IPS DF 19.7 (cell line): ENCODE data around the gene MRPL19.

ENCODE experiments used
- DNase-seq: peaks from one replicate; pipeline ENCODE4 v3.0.0-alpha.2; 2013; ENCODE audit warnings: low read depth, low spot score

The MRPL19 gene

DNA sequence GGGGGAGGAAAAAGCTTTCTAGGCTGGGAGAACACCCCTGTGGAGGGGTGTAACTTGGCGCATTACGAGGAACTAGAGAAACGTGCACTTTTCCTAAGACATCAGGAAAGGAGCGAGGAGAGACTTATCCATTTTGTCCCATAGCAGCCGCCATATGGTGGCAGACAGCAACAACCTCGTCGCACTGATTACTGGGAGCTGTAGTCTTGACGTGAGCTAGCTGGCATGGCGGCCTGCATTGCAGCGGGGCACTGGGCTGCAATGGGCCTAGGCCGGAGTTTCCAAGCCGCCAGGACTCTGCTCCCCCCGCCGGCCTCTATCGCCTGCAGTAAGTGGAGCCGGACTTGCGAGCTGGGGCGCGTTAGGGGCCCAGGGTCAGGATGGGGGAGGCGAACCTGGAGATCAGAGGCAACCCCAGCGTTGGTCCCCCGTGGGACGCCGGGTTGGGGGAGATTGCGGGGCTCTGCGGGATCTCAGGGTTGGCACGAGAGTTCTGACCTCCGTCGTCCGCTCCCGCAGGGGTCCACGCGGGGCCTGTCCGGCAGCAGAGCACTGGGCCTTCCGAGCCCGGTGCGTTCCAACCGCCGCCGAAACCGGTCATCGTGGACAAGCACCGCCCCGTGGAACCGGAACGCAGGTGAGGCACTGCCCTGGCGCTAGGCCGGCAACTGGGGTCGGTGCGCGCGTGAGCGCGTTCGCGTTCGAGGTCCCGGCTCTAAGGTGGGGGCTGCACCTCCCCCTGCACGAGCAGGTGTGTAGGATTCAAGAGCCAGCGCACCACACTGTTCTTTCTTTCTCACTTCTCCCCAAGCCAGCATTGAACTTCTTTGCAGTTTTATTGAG lies at the start of gene MRPL19:
Gene MRPL19, plus strand, starts transcription at position 201 of the 843 bp plus-strand sequence. Its CDS starts 25 bp downstream, at position 226.
- DNase-seq: peak; percentile 90

DNA sequence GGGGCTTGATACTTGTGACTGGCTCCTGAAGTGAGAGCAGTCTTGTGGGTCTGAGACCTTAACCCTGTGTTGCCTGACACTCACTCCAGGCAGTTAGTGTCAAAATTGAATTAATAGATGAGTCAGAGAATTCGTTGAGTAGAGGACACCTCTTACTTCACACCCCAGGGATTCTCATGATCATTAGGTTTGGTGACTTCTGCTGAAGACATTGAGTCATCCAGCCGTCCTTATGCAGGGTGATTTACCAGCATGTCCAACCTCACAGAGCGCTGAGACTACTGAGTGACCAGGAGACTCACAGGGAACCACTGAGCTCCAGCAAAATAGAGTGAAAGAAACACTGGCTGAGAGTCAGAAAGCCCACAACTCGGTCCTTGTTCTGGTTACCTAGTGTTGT lies 49.8 kb upstream of the MRPL19 start:
- DNase-seq: no peak

DNA sequence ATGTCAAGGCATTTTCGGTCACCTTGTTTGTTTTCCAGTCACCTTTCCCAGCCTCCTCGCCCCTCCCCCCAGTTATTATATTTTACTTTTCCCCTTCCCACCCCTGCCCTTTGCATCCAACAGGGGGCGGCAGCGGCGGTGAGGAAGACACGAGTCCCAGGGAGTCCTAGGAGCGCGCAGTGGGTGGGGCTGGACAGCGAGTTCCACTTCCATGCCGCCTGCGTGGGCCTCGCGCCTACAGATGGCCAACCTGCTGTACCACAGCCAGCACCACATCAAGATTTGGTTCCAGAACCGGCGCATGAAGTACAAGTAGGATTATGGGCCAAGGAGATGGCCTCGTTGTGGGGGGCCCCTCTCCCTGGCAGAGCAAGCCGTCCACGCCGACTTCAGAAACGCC lies 48.6 kb upstream of the MRPL19 start:
- DNase-seq: no peak

DNA sequence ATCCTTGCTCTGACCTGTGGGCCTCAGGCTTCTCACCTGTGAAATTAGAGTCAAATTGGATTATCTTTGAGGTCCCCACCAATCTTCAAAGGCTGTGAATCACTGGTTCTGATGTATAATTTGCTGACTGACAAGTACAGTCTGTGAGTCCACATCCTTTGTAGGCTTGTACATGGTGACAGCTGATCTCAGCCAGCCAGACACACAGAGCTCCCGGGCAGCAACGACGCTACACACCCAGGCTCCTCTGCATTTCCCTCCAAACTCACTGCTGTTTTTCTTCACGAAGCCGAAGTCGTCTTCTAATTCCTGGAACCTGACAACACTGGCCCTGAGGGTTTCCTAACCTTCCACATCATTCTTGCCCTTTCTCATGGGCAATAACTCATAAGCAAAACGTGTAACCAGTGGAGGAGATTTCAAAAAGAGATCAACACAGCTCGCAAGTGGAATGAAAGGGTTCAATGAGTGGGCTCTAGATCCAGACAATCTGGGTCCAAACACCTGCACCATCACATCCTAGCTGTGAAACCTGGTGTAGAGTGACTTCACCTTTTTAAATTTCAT lies 47.9 kb upstream of the MRPL19 start:
- DNase-seq: no peak

DNA sequence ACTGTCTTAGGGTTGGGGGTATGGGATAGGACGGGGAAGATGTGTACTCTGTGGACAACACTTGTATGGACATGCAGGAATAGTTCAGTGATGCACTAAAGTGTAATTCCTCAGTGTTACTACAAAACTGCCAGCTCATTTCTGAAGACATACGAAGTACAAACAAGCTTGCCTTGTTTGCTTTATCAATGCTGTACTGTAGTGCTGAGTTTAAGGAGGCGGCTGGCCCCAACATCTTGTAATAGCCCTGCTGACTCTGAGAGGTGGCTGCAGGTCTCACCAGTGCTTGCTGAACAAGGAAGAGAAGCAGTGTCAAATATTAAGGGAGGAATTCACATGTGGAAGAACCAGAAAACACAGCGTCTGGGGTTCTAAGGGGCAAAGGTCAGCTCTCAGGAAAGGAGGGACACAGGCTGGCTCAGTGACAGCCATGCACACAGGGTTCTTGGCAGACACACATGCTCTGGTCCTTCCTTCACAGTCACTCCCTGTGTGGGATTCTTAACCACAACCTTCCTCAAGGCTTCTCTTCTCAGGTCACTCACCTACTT lies 46.0 kb upstream of the MRPL19 start:
- DNase-seq: no peak

DNA sequence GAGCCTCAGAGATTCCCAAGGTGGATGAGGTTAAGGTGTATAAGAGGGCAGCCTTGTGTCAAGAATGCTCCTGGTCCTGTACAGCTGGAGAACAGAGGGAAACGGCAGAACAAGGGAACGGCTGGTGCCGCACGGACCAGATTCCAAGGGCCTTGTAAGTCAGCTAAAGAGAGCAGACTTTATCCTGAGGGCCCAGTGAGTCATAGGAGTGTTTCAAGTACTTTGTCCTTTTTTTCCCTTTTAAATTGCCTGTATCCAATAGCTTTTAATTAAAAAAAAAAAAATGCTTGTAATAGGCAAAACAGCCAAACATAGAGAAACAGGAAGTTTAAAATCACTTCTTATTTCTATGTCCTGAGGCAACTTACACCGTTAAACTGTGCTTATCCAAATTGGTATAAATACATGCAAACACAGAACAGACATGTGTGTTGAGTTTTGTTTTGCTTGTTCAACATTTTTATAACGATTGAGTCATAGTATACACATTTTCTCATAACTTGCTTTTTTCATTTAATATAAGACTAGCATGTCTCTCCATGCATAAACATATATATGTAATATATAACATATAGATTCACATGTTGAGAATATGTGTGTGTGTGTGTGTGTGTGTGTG lies 43.8 kb upstream of the MRPL19 start:
- DNase-seq: no peak

DNA sequence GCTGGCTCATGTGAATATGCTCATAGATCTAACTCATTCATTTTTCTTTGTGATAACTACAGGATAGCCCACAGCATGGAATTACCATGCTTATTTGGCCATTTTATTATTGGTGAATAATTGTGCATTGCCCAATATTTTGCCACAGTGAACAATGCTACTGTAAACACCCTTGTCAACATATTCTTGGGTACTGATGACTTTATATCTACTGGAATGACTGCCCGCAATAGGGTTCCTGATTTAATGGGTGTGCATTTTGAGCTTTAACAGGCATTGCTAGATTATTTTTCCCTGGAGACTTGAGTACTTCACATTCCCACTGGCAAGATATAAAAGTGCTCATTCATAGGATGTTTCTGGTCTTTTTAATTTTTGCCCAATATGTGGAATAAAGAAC lies 43.1 kb upstream of the MRPL19 start:
- DNase-seq: no peak

DNA sequence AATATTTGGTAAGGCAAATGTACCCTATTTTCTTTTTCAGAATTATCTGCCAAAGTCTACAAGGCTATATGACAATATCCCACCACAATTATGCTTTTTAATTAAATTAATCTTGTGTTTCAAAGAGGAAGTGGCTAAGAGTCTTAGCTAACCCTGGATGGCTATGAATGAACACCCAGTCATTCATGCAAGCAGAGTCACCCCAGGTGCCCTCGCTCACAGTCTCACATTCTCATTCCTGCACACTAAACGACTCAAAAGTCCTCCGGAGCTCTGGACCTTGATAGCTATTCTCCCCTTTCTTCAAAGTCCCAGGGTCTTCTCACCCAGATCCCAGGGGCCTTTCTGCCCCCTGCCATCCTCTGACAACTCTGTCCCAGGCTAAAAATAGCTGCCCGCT lies 42.1 kb upstream of the MRPL19 start:
- no peak for DNase-seq

DNA sequence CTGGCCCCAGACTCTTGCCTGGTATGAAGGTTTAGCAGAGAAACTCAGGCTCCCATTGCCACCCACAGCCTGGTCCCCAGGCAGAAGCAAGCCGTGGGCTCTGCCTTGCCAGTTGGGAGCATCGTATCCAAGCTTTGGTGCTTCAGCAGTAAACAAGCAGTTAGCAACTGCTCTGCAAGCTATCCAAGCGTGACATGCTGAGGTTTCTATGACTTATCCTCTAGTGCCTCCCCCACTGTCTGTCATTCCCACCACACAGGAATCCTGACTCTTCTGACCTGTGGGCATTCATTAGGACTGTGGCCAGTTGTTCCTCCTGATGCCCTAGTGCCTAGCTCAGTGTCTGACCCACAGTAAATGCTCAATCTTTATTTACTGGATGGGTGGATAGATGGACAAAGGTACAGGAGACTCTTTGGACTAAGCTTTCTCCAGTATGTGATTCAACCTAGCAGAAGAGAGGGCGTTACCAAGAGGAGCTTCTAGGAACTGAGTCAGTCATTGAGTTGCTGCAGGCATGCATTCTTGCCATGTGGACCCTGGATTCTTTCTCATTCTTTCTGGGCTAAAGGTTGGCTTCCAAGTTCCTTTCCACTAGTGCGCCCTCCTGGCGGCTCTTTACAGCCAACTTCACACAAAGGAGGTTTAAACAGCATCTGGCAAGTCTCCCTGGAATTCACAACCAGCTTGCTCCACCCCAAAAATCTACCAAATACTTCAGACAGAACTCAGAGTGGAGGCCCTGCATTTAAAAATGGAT lies 40.6 kb upstream of the MRPL19 start:
- no peak for DNase-seq

DNA sequence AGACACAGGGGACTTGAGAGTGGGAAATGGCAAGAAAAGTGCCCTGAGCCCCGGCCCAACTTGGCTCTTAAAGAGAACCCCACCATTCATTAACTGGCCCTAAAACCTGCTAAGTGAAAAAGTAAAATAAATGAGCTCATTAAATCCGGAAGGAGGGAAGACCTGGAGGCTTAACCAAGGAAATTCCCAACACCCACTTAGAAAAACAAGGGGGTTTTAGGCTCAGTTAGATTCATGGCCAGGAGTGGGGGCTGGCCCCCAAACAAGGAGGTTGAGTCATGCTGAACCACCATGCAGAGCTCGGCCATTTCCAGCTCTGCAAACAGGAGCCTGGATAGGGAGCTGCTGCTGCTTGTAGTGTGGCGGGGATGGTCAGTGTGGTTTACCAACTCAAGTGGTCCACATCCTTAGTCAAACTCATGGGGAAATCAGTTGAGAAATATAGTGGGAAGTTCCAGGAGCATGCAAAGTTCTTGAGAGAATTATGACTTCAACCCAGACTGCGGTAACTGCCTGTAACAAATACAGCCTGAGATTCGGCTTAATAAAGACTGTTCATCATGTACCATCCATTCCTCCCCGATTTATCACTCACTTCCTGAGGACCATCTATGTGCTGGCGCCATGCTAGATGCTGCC lies 39.7 kb upstream of the MRPL19 start:
- DNase-seq: no peak

DNA sequence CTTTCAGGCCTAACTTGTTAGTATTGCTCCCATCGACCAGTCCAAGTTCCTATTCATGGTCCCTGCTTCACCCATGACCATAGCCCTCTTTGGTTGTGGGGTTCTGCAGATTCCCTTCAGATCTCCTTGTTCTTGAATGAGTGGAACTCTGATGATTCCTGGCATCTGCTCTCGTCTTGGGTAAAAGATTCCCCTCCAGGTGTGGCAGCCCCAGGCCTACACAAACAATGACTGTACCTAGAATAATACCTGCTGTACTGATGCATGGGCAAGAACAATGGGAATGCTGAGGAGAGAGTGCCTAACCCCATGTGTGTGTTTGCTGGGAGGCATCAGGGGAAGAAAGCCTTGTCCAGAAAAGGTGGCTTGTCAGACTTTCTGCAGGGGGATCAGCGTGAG lies 39.2 kb upstream of the MRPL19 start:
- DNase-seq: no peak

DNA sequence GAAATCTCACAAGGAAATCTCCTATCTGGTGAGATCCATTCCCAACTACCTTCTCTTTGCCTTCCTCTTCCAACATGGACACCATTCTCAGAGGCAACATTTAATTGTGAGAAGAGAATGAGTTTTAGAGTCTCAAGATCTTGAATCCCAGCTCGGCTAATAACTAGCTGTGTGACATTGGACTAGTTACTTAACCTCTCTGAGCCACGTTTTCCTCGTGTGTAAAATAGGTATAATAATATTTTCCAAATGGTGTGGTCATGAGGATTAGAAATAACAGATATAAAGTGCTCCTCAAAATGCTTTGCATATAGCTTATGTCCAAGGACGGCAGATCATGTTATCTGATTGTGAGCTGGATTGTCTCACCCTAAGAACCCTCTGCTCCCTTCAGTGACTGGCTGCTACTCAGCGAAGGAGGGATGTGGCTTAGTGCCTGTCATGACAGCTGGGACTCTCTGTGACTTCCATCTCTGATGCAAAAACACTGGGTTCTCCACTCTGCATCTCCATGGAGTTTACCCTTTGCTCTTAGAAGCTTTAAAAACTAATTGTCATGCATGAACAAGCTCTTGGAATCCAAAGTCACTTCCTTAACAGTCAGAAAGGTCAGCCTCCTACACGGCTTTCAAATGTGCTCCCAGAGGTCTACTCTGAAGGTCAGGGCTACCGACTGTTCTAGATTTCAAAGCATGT lies 38.4 kb upstream of the MRPL19 start:
- DNase-seq: peak; percentile 7

DNA sequence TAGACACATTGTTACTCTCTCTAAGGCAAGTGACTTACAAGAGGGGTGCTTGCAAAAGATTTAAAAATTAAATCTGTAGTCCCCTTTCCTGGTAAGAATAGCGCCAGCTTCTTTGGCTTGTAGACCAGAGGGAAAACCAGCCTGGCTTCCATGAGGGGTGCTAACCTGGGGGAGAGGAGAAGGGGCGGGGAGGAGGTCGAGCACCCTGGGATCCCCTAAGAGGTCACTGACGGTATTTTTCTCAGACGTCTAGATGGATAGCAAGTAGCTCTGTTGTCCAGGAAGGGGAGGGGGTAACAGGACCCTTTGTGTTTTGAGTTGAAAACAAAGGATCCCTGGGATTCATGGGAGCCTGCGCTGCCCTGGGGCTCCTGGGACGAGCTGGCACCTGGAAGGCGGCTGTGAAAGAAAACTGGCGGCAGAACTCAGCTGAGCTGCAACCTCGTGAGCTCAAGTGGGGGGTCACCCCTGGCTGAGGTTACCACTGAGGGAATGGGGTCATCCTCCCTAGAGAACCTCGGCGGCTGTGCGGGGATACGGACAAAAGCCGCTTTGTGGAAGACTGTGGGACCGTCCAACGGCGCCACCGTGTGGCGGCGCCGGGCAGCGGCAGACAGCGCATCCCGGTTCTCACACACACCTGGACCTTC lies 37.8 kb upstream of the MRPL19 start:
- peak; percentile 30 for DNase-seq

DNA sequence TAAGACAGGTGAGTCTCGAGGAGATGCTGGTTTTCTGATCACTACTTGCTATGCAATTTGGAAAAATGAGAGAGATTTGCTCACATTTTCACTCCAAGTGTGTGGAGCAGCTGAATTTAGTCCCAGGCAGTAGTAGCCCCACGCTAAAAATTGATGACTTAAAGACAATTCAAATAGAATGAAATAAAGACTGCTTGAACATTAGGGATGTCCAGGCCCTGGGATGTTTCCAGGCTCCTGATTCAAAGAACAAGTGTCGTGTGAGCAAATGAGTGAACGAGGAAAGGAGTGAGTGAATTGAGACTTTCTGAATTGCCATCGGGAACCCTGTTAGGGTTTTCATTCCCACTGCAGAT lies 37.3 kb upstream of the MRPL19 start:
- no peak for DNase-seq

DNA sequence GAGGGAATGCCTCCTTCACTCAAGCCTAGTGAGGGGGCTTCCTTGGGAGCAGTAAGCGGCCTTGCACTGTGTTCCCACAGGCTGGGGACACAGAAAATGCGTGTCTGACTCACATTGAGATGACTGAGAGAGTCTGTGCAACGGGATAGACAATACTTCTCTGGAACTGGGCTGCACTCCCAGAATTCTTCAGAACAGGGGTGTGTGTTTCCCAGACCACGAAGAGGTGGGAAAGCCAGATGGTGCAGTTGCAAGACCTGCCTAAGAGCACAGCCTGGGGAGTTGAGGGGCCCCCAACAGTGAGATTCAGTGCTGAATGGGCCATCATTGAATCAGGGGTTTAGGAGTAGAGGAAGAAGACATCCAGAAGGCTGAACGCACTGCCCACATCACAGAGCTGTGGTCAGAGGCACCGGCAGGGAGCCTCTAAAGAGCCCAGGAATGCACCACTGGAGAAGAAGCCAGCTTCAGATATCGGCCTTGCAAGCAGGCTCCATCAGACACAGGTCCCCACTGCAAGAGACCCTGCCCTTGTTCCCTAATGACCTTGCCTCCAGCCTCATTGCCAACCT lies 36.6 kb upstream of the MRPL19 start:
- DNase-seq: no peak

DNA sequence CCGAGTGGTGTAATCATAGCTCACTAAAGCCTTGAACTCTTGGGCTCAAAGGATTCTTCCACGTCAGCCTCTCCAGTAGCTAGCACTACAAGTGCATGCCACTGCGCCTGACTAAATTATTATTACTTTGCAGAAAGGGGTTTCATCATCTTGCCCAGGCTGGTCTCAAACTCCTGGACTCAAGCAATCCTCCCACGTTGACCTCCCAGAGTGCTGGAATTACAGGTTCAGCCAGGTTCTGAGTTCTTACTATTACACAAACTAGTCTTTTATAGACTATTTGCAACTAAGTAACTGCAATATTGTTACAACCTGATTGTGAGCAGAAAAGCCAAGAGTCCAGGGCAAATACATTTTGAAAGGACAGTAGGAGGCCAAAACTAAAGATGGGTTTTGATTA lies 35.9 kb upstream of the MRPL19 start:
- no peak for DNase-seq

DNA sequence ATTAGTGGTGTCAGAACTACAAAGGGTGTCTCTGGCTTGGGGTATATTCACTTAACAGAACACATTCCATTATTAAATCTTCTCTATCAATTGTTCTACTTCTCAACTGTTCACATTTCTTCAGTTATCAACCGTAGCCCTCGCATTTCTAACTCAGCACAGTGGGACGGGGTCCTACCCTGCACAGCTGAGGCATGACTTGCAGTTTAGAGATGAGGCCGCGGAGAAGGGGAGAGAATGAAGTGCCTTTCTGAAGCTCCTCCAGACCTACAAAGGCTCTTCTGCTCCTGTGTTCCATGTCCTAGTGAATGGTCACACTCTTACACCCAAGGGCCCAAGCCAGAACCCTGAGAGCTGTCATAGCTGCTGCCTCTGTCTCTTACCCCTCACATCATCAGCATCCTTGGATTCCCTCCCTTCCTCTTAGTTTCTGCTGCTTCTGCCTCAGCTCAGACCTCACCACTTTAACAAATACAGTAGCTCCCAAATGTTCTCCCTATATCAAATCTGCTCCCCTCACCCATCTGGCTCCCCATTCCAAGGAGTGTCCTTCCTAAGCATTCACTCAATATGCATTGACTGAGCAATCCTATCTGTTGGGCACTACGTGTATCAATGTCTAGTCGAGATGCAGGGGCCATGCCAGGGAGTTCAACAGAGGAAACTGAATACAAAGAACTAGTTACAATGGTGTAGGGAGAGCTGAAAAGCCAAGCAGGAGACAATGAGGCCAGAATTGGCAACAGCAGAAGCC lies 34.3 kb upstream of the MRPL19 start:
- no peak for DNase-seq

DNA sequence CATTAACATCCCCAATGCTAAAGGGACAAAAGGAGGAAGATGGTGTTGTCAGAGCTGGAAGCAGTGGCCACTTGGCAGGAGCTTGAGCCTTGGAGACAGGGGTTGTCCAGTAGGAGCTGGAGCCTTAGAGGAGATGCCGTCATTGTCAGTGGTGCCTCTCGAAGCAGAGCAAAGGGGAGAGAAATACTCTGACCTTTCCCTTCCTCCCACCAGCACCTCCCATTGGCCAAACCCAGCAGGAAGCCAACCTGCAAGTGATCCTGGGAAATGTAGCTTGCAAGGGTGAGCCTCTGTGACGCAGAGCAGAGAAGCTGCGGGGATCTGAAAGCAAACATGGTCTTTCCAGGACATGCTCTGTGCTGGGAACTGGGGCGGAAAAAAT lies 33.7 kb upstream of the MRPL19 start:
- no peak for DNase-seq

DNA sequence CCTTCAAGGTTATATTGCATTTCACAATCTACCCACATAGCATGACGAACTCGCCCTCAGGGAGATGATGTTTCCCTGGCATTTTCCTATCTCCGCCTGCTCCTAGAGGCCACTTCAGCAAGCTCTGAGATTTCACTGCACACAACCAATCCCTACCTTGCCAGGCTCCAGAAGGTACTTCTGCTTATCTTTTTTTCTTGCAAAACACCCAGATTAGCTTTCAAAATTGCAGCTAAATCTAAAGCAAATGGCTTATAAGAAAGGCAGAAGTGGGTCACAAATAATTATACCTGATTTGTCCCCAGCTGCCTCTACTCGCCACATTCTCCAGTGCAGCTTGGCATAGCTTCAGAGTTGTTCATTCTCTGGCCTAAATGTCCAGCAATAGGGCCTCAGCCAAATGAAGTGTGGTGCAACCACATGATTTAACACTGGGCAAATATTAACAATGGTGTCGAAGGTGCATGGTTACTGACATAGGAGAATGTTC lies 32.4 kb upstream of the MRPL19 start:
- no peak for DNase-seq
